Spleen (tissue), 11 donors: ENCODE data around the gene DLG2. TPM values are rescaled to one million over a fixed set of nuclear protein-coding genes. Genes with fewer than 3 reads are reported as not detected.

Experiments
- DNase-seq: peaks from one replicate; pipeline ENCODE4 v3.0.0-alpha.2; 2020
- H3K27ac ChIP-seq, 8 donors: fragments of 200-600 bp; sonication (generic) in 7 of 8; 1 replicate in 4 of 8; 2 replicates in 4 of 8; pipeline versions ENCODE4 v1.5.0 to v1.8.0; 2016 to 2021; ENCODE audit warnings: inconsistent platforms in 4 of 8, mild to moderate bottlenecking in 4 of 8, moderate library complexity in 1 of 8
- H3K27me3 ChIP-seq, 7 donors: fragments of 200-600 bp; sonication (generic) in 6 of 7; replicated peaks in 1 of 7; 1 replicate in 4 of 7; 2 replicates in 3 of 7; pipeline versions ENCODE4 v1.5.0 to v1.8.0; 2016 to 2021; ENCODE audit warnings: inconsistent platforms in 3 of 7, mild to moderate bottlenecking in 1 of 7
- H3K36me3 ChIP-seq, 6 donors: fragments of 200-600 bp; sonication (generic) in 5 of 6; 1 replicate in 4 of 6; 2 replicates in 2 of 6; pipeline versions ENCODE4 v1.5.0 to v1.8.0; 2016 to 2021; ENCODE audit warnings: inconsistent platforms in 2 of 6
- H3K4me1 ChIP-seq, 6 donors: fragments of 200-600 bp; sonication (generic) in 5 of 6; 1 replicate in 3 of 6; 2 replicates in 3 of 6; pipeline versions ENCODE4 v1.5.0 to v1.8.0; 2016 to 2021; ENCODE audit warnings: inconsistent platforms in 3 of 6
- H3K4me3 ChIP-seq, 8 donors: fragments of 200-600 bp; sonication (generic) in 7 of 8; 1 replicate in 4 of 8; 2 replicates in 4 of 8; pipeline versions ENCODE4 v1.5.0 to v1.8.0; 2016 to 2021; ENCODE audit warnings: inconsistent platforms in 4 of 8, mild to moderate bottlenecking in 4 of 8, moderate library complexity in 2 of 8
- H3K9me3 ChIP-seq, 8 donors: fragments of 200-600 bp; sonication (generic) in 7 of 8; 1 replicate in 4 of 8; 2 replicates in 4 of 8; pipeline versions ENCODE4 v1.5.0 to v1.8.0; 2016 to 2021; ENCODE audit warnings: inconsistent platforms in 4 of 8
- POLR2A ChIP-seq, 3 donors: fragments of 450-650 bp; IDR thresholded peaks; one replicate each; pipeline ENCODE4 v1.5.1; 2017; ENCODE audit warnings: antibody characterized with exemption in 3 of 3, mild to moderate bottlenecking in 1 of 3
- POLR2AphosphoS5 ChIP-seq, 3 donors: sonication (generic); formaldehyde crosslinking; IDR thresholded peaks; one replicate each; pipeline ENCODE4 v1.5.1; 2017; ENCODE audit warnings: antibody characterized with exemption in 3 of 3
- WGBS, 5 donors: extraction: QIAGEN DNeasy Blood & Tissue Kit in 3 of 5; methylation state at CpG; one replicate each; pipeline versions ENCODE4 v1.1.5 to v1.1.7; 2013 to 2018; 5-methylcytosine and 5-hydroxymethylcytosine counted together
- intact Hi-C: fragments of 100-400 bp; cut with DNase I; formaldehyde crosslinking; loops from one replicate; pipeline ENCODE4 v1.15.0; 2023; ENCODE audit warnings: low total_unique reads
- polyA plus RNA-seq, 3 donors: library from polyadenylated mRNA; stranded (reverse); fragments of 200-250 nt; gene quantifications; one replicate each; pipeline ENCODE4 v1.2.1, GENCODE V29; 2013
- total RNA-seq, 7 donors: library from RNA; depleted of rRNA in 3 of 7; stranded (reverse); fragments of >200 nt in 3 of 7; fragmentation: NEBNext Ultra II Directional in 4 of 7; extraction: Animal tissue kit (Norgen Biotek cat#: 25700) in 4 of 7; gene quantifications; one replicate each; pipeline versions ENCODE4 v1.1.0 to v1.2.1, GENCODE V29; 2016 to 2021
- TF ChIP-seq, protein P1 (sequence below), 11 experiments: fragments of 200-600 bp in 7 of 11; fragments of 450-650 bp in 4 of 11; sonication (generic) in 4 of 11; IDR thresholded peaks in 8 of 11; conservative IDR thresholded peaks in 3 of 11; 1 replicate in 7 of 11; 2 replicates in 4 of 11; pipeline versions ENCODE4 v1.4.0 to v1.8.0; 2016 to 2021; ENCODE audit warnings: antibody characterized with exemption in 11 of 11, inconsistent platforms in 4 of 11, mild to moderate bottlenecking in 1 of 11
- donor health status: healthy with polysubstance abuse.
- donor health status: DM: no; HTN: no; CAD: no; lungs with moderate emphysema.
- donor health status: DM: no; HTN: no; CAD: no.
- donor health status: Bipolar disorder and iron deficiency.
- donor health status: healthy.
- donor health status: DM: no; HTN: no; CAD: no.
- donor health status: DM: yes; HTN: yes; CAD: no.

Gene DLG2
- total and polyA plus RNA-seq, 10 donors: 0.43 to 12.7 (median 7.9) TPM

DNA sequence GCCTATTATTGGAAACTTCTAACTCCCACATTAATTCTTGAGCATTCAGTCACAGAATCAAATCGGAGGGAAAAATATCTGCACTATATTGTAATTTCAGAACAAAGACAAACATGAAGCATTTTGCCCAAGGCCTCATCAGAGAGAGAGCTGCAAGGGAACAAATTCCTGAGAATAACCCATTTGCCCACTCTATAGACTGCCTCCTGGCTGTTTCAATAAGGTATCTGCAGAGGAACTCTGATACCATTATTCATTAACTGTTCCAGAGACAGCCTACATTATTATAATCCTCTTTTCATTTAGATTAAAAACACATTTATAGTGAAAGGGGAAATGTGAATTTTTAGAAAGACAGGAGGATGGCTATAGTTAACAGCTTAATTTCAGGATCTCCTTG is 663.9 kb downstream of the DLG2 start:
- WGBS, 5 donors: 73 to 91% (median 82%) methylated on average over 1 of the region's 1 CpG
- DNase-seq: no peak
- Histone ChIP-seq H3K4me1 (no peaks in the 10 kb centered on the region), H3K4me3 (no peak overlapping the region), H3K27me3 (no peaks in the 10 kb centered on the region), H3K36me3 (no peaks in the 10 kb centered on the region), H3K27ac (no peak overlapping the region), H3K9me3 (no peaks in the 10 kb centered on the region)
- intact Hi-C loops: no loop called here
- TF ChIP-seq POLR2AphosphoS5 (IDR thresholded peaks at IDR 0.05): no peak
- no peak for TF ChIP-seq POLR2A (IDR thresholded peaks at IDR 0.05)
- TF ChIP-seq, protein P1, sequence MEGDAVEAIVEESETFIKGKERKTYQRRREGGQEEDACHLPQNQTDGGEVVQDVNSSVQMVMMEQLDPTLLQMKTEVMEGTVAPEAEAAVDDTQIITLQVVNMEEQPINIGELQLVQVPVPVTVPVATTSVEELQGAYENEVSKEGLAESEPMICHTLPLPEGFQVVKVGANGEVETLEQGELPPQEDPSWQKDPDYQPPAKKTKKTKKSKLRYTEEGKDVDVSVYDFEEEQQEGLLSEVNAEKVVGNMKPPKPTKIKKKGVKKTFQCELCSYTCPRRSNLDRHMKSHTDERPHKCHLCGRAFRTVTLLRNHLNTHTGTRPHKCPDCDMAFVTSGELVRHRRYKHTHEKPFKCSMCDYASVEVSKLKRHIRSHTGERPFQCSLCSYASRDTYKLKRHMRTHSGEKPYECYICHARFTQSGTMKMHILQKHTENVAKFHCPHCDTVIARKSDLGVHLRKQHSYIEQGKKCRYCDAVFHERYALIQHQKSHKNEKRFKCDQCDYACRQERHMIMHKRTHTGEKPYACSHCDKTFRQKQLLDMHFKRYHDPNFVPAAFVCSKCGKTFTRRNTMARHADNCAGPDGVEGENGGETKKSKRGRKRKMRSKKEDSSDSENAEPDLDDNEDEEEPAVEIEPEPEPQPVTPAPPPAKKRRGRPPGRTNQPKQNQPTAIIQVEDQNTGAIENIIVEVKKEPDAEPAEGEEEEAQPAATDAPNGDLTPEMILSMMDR (IDR thresholded peaks at IDR 0.05 in 8 of 11, conservative IDR thresholded peaks at IDR 0.05 in 3 of 11): no peak

- H3K36me3 ChIP-seq: no peaks in the 10 kb centered on the region
- no peak overlapping the region for H3K4me3 ChIP-seq
- no peak for TF ChIP-seq POLR2AphosphoS5 (IDR thresholded peaks at IDR 0.05)
- WGBS, 5 donors: 85 to 91% (median 87%) methylated on average over 5 of the region's 5 CpGs
- no peaks in the 10 kb centered on the region for H3K4me1 ChIP-seq
- H3K27me3 ChIP-seq: no peaks in the 10 kb centered on the region
- no peaks in the 10 kb centered on the region for H3K9me3 ChIP-seq
- no peak overlapping the region for H3K27ac ChIP-seq
- no peak for DNase-seq
- intact Hi-C loops: no loop called here
These were observed 665.1 kb downstream of the DLG2 start for GRCh38 chr11:84962018-84962417.

DNA sequence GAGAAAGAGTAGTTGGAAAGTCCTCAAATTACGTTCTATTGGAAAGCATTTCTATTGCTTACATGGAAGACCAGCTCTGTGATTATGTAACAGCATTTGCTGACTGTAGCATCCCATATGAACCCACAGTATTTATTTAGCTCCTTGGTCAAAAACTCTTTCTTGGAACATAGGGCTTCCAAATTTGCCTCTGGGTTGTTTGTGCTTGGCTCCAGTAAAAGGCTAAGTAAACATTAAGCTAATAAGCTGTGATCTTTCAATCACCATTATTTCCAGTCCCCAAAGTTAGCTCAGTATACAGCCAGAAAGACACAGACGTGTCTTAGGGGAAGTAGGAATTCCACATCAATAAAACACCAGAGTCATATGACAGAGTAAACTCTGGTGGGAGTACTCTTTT is 668.8 kb downstream of the DLG2 start:
- intact Hi-C loops: no loop called here
- Histone ChIP-seq H3K27me3 (no peaks in the 10 kb centered on the region), H3K4me3 (no peak overlapping the region), H3K9me3 (no peaks in the 10 kb centered on the region), H3K36me3 (no peaks in the 10 kb centered on the region), H3K27ac (no peak overlapping the region), H3K4me1 (no peaks in the 10 kb centered on the region)
- DNase-seq: no peak
- 56 to 71% (median 61%) methylated on average over 2 of the region's 2 CpGs for whole genome bisulfite sequencing, 5 donors
- TF ChIP-seq, protein P1 (IDR thresholded peaks at IDR 0.05 in 8 of 11, conservative IDR thresholded peaks at IDR 0.05 in 3 of 11): no peak
- no peak for TF ChIP-seq POLR2A (IDR thresholded peaks at IDR 0.05)
- TF ChIP-seq POLR2AphosphoS5 (IDR thresholded peaks at IDR 0.05): no peak

DNA sequence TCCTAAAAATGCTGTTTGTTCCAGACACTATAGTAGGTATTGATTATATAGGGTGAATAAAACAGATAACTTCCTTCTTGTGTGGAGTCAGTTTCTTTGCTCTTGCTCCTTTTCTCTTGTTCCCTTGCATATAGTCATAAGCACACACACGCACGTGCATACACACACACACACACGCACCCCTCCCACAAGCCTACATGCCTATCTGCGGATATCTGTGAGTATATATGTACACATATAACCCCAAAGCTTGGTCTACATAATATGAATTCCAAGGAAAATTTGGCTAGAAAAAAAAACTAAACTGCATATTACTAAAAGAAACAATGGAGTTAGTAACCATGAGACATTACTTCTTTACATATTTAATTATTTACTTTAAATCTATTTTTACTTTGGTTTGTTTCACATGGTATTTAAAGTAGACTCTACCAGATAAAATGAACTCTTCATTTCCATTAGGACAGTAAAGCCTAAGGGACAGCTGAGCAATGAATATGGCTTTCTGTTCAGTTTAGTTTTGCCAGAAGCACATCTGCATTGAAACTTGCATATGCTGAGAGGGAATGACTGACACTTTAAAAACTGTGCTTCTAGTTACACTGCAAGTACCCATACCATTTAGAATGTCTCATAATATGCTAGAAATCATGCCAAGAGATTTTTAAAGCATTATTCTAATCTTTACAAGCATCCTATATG is 676.4 kb downstream of the DLG2 start:
- intact Hi-C loops: no loop called here
- Histone ChIP-seq H3K36me3 (no peaks in the 10 kb centered on the region), H3K4me3 (no peak overlapping the region), H3K27me3 (no peaks in the 10 kb centered on the region), H3K9me3 (peaks cover 0 to 21% (median 10%) of the 10 kb centered on the region in 8 donors), H3K4me1 (no peaks in the 10 kb centered on the region), H3K27ac (no peak overlapping the region)
- DNase-seq: no peak
- WGBS, 5 donors: 86 to 93% (median 91%) methylated on average over 4 of the region's 4 CpGs
- TF ChIP-seq, protein P1 (IDR thresholded peaks at IDR 0.05 in 8 of 11, conservative IDR thresholded peaks at IDR 0.05 in 3 of 11): no peak
- no peak for TF ChIP-seq POLR2A (IDR thresholded peaks at IDR 0.05)
- no peak for TF ChIP-seq POLR2AphosphoS5 (IDR thresholded peaks at IDR 0.05)
